Kidney (tissue), 14 donors: ENCODE data around the gene VSTM1. TPM values are rescaled to one million over a fixed set of nuclear protein-coding genes. Genes with fewer than 3 reads are reported as not detected.
"Not testable (repeated sequence)": the region's sequence is repeated elsewhere in the genome, so short reads cannot be mapped to it uniquely, and the experiment has no call there.

ENCODE experiments used
- DNase-seq, 5 donors: peaks; one replicate each; pipeline ENCODE4 v3.0.0-alpha.2; 2013 to 2020
- FAIRE-seq: peaks from 2 replicates; lab custom pipeline; 2012; peaks lifted over from hg19 to GRCh38; lab: Jason Lieb, UNC
- H3K27ac ChIP-seq, 2 donors: one replicate each; pipeline ENCODE4 v1.7.0; 2013; ENCODE audit warnings: low read depth in 2 of 2, low read length in 2 of 2, inconsistent platforms in 1 of 2
- H3K27me3 ChIP-seq: one replicate; pipeline ENCODE4 v1.7.1; 2013; ENCODE audit warnings: low read length, inconsistent platforms; ENCODE audit not compliant: control insufficient read depth, insufficient read depth
- H3K36me3 ChIP-seq, 3 donors: one replicate each; pipeline versions ENCODE4 v1.7.0 to v1.7.1; 2013; ENCODE audit warnings: low read length in 3 of 3, control low read depth in 1 of 3, inconsistent platforms in 1 of 3; ENCODE audit not compliant: insufficient read depth in 3 of 3, control insufficient read depth in 2 of 3
- H3K4me1 ChIP-seq, 3 donors: one replicate each; pipeline versions ENCODE4 v1.7.0 to v1.7.1; 2013; ENCODE audit warnings: low read length in 3 of 3, inconsistent platforms in 1 of 3, low read depth in 1 of 3; ENCODE audit not compliant: control insufficient read depth in 2 of 3, insufficient read depth in 2 of 3
- H3K4me3 ChIP-seq, 3 donors: one replicate each; pipeline versions ENCODE4 v1.7.0 to v1.8.1; 2013; ENCODE audit warnings: low read length in 3 of 3, control low read depth in 1 of 3, inconsistent platforms in 1 of 3
- H3K9ac ChIP-seq, 3 donors: one replicate each; pipeline versions ENCODE4 v1.7.0 to v1.7.1; 2013; ENCODE audit warnings: low read length in 3 of 3, control low read depth in 1 of 3, inconsistent platforms in 1 of 3
- H3K9me3 ChIP-seq, 3 donors: one replicate each; pipeline versions ENCODE4 v1.7.0 to v1.7.1; 2013; ENCODE audit warnings: low read length in 3 of 3, control low read depth in 1 of 3, inconsistent platforms in 1 of 3; ENCODE audit not compliant: control insufficient read depth in 2 of 3, insufficient read depth in 1 of 3
- CTCF ChIP-seq: IDR thresholded peaks from 3 replicates; pipeline ENCODE4 v1.5.1; 2012; ENCODE audit warnings: mild to moderate bottlenecking, moderate library complexity, borderline replicate concordance; ENCODE audit not compliant: insufficient read depth; ENCODE audit errors: extremely low read depth
- intact Hi-C: fragments of 100-400 bp; cut with DNase I; formaldehyde crosslinking; loops from one replicate; pipeline ENCODE4 v1.11.1; 2022
- polyA plus RNA-seq: library from polyadenylated mRNA; stranded (reverse); fragments of 350-450 nt; fragmentation: Illumina TruSeq; extraction: RNeasy Lipid Tissue Mini Kit (QIAGEN cat#74804); gene quantifications from one replicate; pipeline ENCODE4 v1.2.3, GENCODE V29; 2014; ENCODE audit warnings: low read depth, low replicate concordance; ENCODE audit not compliant: insufficient read depth
- total RNA-seq: library from RNA; stranded (reverse); fragmentation: NEBNext Ultra II Directional; extraction: Animal tissue kit (Norgen Biotek cat#: 25700); gene quantifications from one replicate; pipeline ENCODE4 v1.2.1, GENCODE V29; 2021
- donor health status: control.
- donor health status: control.
- donor health status: control.
- donor health status: control.
- donor health status: control.
- donor health status: DM: yes; HTN: yes; CAD: no.
- donor health status: Normal renal cell carcinoma (clear cell type).

Gene VSTM1
- total and polyA plus RNA-seq, 2 donors from 2014 or later = 0.35 to 1.0 TPM

GRCh38 chr19:54042989-54043388 lies 20.7 kb downstream of the VSTM1 start:
- no peaks in the 10 kb centered on the region for H3K27me3 ChIP-seq
- FAIRE-seq (no peak), DNase-seq (no peak)
- H3K36me3 ChIP-seq = no peaks in the 10 kb centered on the region
- no peak for TF ChIP-seq CTCF
- no peak overlapping the region for H3K27ac ChIP-seq
- H3K9ac ChIP-seq = no peak overlapping the region
- H3K4me1 ChIP-seq = no peaks in the 10 kb centered on the region
- H3K9me3 ChIP-seq = no peaks in the 10 kb centered on the region
- H3K4me3 ChIP-seq = no peak overlapping the region
- intact Hi-C loops = no loop called here

GRCh38 chr19:54041969-54042606 lies 21.6 kb downstream of the VSTM1 start:
- no peak for DNase-seq

GRCh38 chr19:54040003-54040402 lies 23.7 kb downstream of the VSTM1 start:
- Histone ChIP-seq H3K4me3 (no peak overlapping the region), H3K9me3 (no peaks in the 10 kb centered on the region), H3K9ac (no peak overlapping the region), H3K27ac (no peak overlapping the region), H3K27me3 (no peaks in the 10 kb centered on the region), H3K4me1 (no peaks in the 10 kb centered on the region), H3K36me3 (no peaks in the 10 kb centered on the region)
- intact Hi-C loops = no loop called here
- no peak for FAIRE-seq
- no peak for TF ChIP-seq CTCF
- no peak for DNase-seq

More at GRCh38 chr19:54041969-54042606, 21.6 kb downstream of the VSTM1 start:
- Histone ChIP-seq H3K4me1 (no peaks in the 10 kb centered on the region), H3K27me3 (no peaks in the 10 kb centered on the region), H3K9me3 (no peaks in the 10 kb centered on the region), H3K9ac (no peak overlapping the region), H3K36me3 (no peaks in the 10 kb centered on the region), H3K27ac (no peak overlapping the region), H3K4me3 (no peak overlapping the region)
- FAIRE-seq = no peak
- intact Hi-C loops = no loop called here
- no peak for TF ChIP-seq CTCF

GRCh38 chr19:54036542-54036941 lies 27.2 kb downstream of the VSTM1 start:
- H3K4me1 ChIP-seq, intact Hi-C loops, FAIRE-seq, H3K36me3 ChIP-seq, H3K9me3 ChIP-seq, H3K27ac ChIP-seq, H3K4me3 ChIP-seq, DNase-seq, H3K9ac ChIP-seq, H3K27me3 ChIP-seq: not testable (repeated sequence)
